CD4-positive, alpha-beta T cell (primary cell): ENCODE data around the gene KRI1. TPM values are rescaled to one million over a fixed set of nuclear protein-coding genes. Genes with fewer than 3 reads are reported as not detected.

ENCODE experiments used
- ATAC-seq: fragments of 200-7000 bp; cut with Tn5 transposase; one replicate; pipeline ENCODE4 v1.10.0; 2022; ENCODE audit warnings: mild to moderate bottlenecking; ENCODE audit not compliant: poor library complexity
- CTCF ChIA-PET: fragments of 350-600 bp; sonication (Branson Sonifier 250); formaldehyde crosslinking; loops from one replicate; lab custom pipeline; 2021; ENCODE audit warnings: antibody characterized with exemption, inconsistent platforms; lab: Charles Lee
- POLR2A ChIA-PET: fragments of 350-600 bp; sonication (Branson Sonifier 250); formaldehyde crosslinking; loops from one replicate; lab custom pipeline; 2021; ENCODE audit warnings: antibody characterized with exemption, inconsistent platforms; lab: Charles Lee
- DNase-seq, 14 experiments: peaks; one replicate each; pipeline ENCODE4 v3.0.0-alpha.2; 2013 to 2020; ENCODE audit warnings: mixed read lengths in 2 of 14
- H3K27ac ChIP-seq, 2 donors: one replicate each; pipeline versions ENCODE4 v1.5.1 to v1.7.0; 2013; ENCODE audit warnings: low read length in 2 of 2, low read depth in 1 of 2, mild to moderate bottlenecking in 1 of 2
- H3K27me3 ChIP-seq, 2 experiments: 1 replicate in 1 of 2; 2 replicates in 1 of 2; pipeline versions ENCODE4 v1.6.1 to v1.7.0; 2013; ENCODE audit warnings: low read length in 2 of 2, control low read depth in 1 of 2, mild to moderate bottlenecking in 1 of 2, moderate library complexity in 1 of 2; ENCODE audit not compliant: insufficient read depth in 2 of 2, control insufficient read depth in 1 of 2
- H3K36me3 ChIP-seq: one replicate; pipeline ENCODE4 v1.6.1; 2013; ENCODE audit warnings: low read length, control low read depth; ENCODE audit not compliant: insufficient read depth
- H3K4me1 ChIP-seq: one replicate; pipeline ENCODE4 v1.6.1; 2013; ENCODE audit warnings: low read length, control low read depth; ENCODE audit not compliant: insufficient read depth
- H3K4me3 ChIP-seq: one replicate; pipeline ENCODE4 v1.5.1; 2013; ENCODE audit warnings: mild to moderate bottlenecking, low read length, moderate library complexity
- H3K9me3 ChIP-seq, 2 experiments: 1 replicate in 1 of 2; 2 replicates in 1 of 2; pipeline versions ENCODE4 v1.6.1 to v1.7.0; 2013; ENCODE audit warnings: low read length in 2 of 2, mild to moderate bottlenecking in 2 of 2, control low read depth in 1 of 2, moderate library complexity in 1 of 2; ENCODE audit not compliant: control insufficient read depth in 1 of 2, insufficient read depth in 1 of 2
- H3K27ac Mint-ChIP-seq: one replicate; pipeline ENCODE4 v1.8.0; 2020; ENCODE audit warnings: mixed read lengths
- H3K27me3 Mint-ChIP-seq: one replicate; pipeline ENCODE4 v1.8.0; 2021; ENCODE audit warnings: mixed read lengths
- H3K36me3 Mint-ChIP-seq: one replicate; pipeline ENCODE4 v1.8.0; 2021; ENCODE audit warnings: low read depth, mixed read lengths
- H3K4me1 Mint-ChIP-seq: one replicate; pipeline ENCODE4 v1.8.0; 2021; ENCODE audit warnings: low read depth, mixed read lengths
- H3K4me3 Mint-ChIP-seq: one replicate; pipeline ENCODE4 v1.8.0; 2020; ENCODE audit warnings: mild to moderate bottlenecking, mixed read lengths
- H3K9me3 Mint-ChIP-seq: one replicate; pipeline ENCODE4 v1.8.0; 2020; ENCODE audit warnings: mixed read lengths
- intact Hi-C, 2 experiments: fragments of 100-400 bp; cut with DNase I in 1 of 2; cut with micrococcal nuclease in 1 of 2; formaldehyde crosslinking; loops; one replicate each; pipeline versions ENCODE4 v1.15.1 to v1.9.0; 2023 to 2025; cut with DNase I, micrococcal nuclease
- total RNA-seq, 174 experiments: library from RNA in 2 of 174; stranded (reverse) in 2 of 174; gene quantifications; one replicate each; pipeline ENCODE4 v1.2.3 and lab custom pipeline; 2021 to 2026
- TF ChIP-seq, protein P1 (sequence below): fragments of 200-600 bp; IDR thresholded peaks from one replicate; pipeline ENCODE4 v1.8.0; 2022; ENCODE audit warnings: antibody characterized with exemption, mild to moderate bottlenecking

Gene KRI1
- total RNA-seq, 2 experiments from 2014 or later = 36.8 to 39.6 TPM

DNA sequence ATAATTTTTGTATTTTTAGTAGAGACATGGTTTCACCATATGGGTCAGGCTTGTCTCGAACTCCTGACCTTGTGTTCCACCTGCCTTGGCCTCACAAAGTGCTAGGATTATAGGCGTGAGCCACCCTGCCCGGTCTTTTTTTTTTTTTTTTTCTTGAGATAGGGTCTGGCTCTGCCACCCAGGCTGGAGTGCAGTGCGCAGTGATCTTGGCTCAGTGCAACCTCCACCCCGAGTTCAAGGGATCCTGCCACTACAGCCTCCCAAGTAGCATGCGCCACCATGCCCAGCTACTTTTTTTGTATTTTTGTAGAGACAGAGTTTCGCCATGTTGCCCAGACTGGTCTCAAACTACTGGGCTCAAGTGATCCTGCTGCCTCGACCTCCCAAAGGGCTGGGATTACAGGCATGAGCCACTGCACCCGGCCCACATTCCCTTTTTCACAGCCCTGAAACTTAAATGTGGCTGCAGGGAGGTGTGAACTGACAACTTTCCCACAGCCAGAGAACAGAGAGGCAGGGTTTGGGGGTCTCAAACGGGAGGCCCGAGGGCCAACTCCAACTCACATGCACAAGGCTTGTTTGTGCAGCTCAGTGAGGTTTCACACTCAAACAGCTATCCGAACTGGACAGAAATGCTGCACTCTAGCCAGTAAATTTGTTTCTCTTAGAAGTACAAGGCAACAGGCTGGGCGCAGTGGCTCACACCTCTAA is 44.2 kb downstream of the KRI1 start:
- H3K27ac Mint-ChIP-seq = no peak overlapping the region
- TF ChIP-seq, protein P1, sequence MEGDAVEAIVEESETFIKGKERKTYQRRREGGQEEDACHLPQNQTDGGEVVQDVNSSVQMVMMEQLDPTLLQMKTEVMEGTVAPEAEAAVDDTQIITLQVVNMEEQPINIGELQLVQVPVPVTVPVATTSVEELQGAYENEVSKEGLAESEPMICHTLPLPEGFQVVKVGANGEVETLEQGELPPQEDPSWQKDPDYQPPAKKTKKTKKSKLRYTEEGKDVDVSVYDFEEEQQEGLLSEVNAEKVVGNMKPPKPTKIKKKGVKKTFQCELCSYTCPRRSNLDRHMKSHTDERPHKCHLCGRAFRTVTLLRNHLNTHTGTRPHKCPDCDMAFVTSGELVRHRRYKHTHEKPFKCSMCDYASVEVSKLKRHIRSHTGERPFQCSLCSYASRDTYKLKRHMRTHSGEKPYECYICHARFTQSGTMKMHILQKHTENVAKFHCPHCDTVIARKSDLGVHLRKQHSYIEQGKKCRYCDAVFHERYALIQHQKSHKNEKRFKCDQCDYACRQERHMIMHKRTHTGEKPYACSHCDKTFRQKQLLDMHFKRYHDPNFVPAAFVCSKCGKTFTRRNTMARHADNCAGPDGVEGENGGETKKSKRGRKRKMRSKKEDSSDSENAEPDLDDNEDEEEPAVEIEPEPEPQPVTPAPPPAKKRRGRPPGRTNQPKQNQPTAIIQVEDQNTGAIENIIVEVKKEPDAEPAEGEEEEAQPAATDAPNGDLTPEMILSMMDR = no peak
- no peak overlapping the region for H3K27ac ChIP-seq
- DNase-seq (peak in 1 of 14 experiments; percentile 11), ATAC-seq (no peak)
- peaks cover 33% of the 10 kb centered on the region for H3K4me1 ChIP-seq
- H3K4me3 Mint-ChIP-seq = no peak overlapping the region
- H3K36me3 ChIP-seq = no peaks in the 10 kb centered on the region
- ChIA-PET CTCF (interaction anchor here (1.5 kb wide), 1 partner anchor 16 kb away, joined by 3 read pairs; no protein-coding TSS in a partner anchor), POLR2A (no interaction called here)
- H3K9me3 ChIP-seq = peaks cover 0 to 13% of the 10 kb centered on the region in 2 experiments
- no peaks in the 10 kb centered on the region for H3K36me3 Mint-ChIP-seq
- H3K27me3 Mint-ChIP-seq = peaks cover 29% of the 10 kb centered on the region
- H3K4me1 Mint-ChIP-seq = peaks cover 22% of the 10 kb centered on the region
- intact Hi-C loops = no loop called here
- H3K4me3 ChIP-seq = no peak overlapping the region
- peaks cover 23 to 29% of the 10 kb centered on the region in 2 experiments for H3K27me3 ChIP-seq
- no peaks in the 10 kb centered on the region for H3K9me3 Mint-ChIP-seq

DNA sequence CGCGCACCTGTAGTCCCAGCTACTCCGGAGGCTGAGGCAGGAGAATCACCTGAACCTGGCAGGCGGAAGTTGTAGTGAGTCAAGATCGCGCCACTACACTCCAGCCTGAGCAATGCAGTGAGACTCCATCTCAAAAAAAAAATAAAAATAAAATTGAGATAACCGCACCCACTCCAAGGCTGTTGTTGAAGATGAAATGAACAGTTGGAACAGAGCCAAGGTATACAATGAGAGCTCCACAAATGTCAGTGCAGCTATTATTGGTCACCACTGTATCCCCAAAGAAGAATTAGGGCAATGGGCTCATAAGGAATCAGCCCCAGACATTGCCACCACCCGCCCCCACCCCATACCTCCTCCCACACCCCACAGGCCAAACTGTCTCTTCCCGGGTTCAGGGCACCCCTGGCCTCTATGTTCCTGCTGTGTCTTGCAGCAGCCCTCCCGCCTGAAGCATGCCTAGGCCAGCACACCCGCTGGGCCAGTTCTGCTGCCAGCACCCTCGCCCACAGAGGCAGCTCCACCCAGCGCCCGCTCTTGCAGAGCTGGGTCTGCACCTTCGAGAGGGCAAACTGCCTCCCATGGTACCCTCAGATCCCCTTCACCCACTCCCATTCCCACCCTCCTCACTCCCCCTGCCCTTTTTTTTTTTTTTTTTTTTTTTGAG is 45.0 kb downstream of the KRI1 start:
- TF ChIP-seq, protein P1 = no peak
- intact Hi-C loops = no loop called here
- Mint-ChIP-seq H3K4me3 (no peak overlapping the region), H3K4me1 (peaks cover 24% of the 10 kb centered on the region), H3K36me3 (no peaks in the 10 kb centered on the region), H3K9me3 (no peaks in the 10 kb centered on the region), H3K27ac (no peak overlapping the region), H3K27me3 (peaks cover 37% of the 10 kb centered on the region)
- ATAC-seq = no peak
- H3K27ac ChIP-seq = no peak overlapping the region
- ChIA-PET CTCF (interaction anchor here (1.5 kb wide), 1 partner anchor 15 kb away, joined by 3 read pairs; no protein-coding TSS in a partner anchor), POLR2A (no interaction called here)
- H3K4me3 ChIP-seq = no peak overlapping the region
- peaks cover 0 to 13% of the 10 kb centered on the region in 2 experiments for H3K9me3 ChIP-seq
- peaks cover 33% of the 10 kb centered on the region for H3K4me1 ChIP-seq
- H3K27me3 ChIP-seq = peaks cover 31 to 35% of the 10 kb centered on the region in 2 experiments
- peak in 1 of 14 experiments; percentile 19 for DNase-seq
- H3K36me3 ChIP-seq = no peaks in the 10 kb centered on the region

DNA sequence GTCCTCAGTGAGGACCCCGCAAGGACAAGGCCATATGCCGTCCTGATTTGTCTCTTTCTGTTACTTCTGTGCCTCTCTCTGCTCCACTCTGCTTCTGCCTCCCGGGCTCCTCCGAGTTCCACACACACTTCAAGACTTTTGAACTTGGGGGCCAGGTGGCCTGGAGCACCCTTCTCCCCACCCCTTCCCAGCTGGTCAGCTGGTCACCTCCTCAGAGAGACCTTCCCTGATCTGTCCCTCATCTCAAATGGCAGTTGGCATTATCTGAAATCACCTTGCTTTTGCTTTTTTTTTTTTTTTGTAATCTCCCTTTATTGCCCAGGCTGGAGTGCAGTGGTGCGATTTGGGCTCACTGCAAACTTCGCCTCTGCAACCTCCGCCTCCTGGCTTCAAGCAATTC is 46.4 kb downstream of the KRI1 start:
- ChIA-PET CTCF (interaction anchor here (0.7 kb wide), 1 partner anchor 11 kb away, joined by 3 read pairs; no protein-coding TSS in a partner anchor), POLR2A (no interaction called here)
- H3K4me1 Mint-ChIP-seq = peaks cover 24% of the 10 kb centered on the region
- TF ChIP-seq, protein P1 = no peak
- no peaks in the 10 kb centered on the region for H3K36me3 Mint-ChIP-seq
- H3K27ac ChIP-seq = no peak overlapping the region
- no peaks in the 10 kb centered on the region for H3K9me3 Mint-ChIP-seq
- no peak overlapping the region for H3K27ac Mint-ChIP-seq
- H3K4me1 ChIP-seq = peaks cover 38% of the 10 kb centered on the region
- intact Hi-C loops = no loop called here
- H3K9me3 ChIP-seq = peaks cover 0 to 22% of the 10 kb centered on the region in 2 experiments
- ATAC-seq (no peak), DNase-seq (no peak)
- H3K27me3 ChIP-seq = peaks cover 45 to 47% of the 10 kb centered on the region in 2 experiments
- H3K36me3 ChIP-seq = no peaks in the 10 kb centered on the region
- H3K27me3 Mint-ChIP-seq = peaks cover 49% of the 10 kb centered on the region
- H3K4me3 ChIP-seq = no peak overlapping the region
- no peak overlapping the region for H3K4me3 Mint-ChIP-seq
